Esophagus squamous epithelium (tissue), 4 donors: ENCODE results near the gene PLPP4.

ENCODE experiments used
- CTCF ChIP-seq, 6 experiments: fragments of 450-650 bp in 4 of 6; fragments of 200-600 bp in 2 of 6; sonication (generic) in 2 of 6; IDR thresholded peaks; one replicate each; pipeline ENCODE4 v1.5.1; 2016 to 2019; ENCODE audit warnings: antibody characterized with exemption in 6 of 6, mild to moderate bottlenecking in 4 of 6, moderate library complexity in 4 of 6
- POLR2A ChIP-seq, 4 donors: fragments of 450-650 bp; IDR thresholded peaks; one replicate each; pipeline ENCODE4 v1.6.1; 2017; ENCODE audit warnings: antibody characterized with exemption in 4 of 4, mild to moderate bottlenecking in 4 of 4, moderate library complexity in 3 of 4

- TF ChIP-seq CTCF (IDR thresholded peaks at IDR 0.05) (no peak), POLR2A (IDR thresholded peaks at IDR 0.05) (no peak)
Measured at GRCh38 chr10:120572307-120572706, 115.3 kb downstream of the PLPP4 start.
